IMR-90 (cell line): Measurements from ENCODE around the gene PDS5B.

Experiments used
- BHLHE40 ChIP-seq: fragments of 150-350 bp; IDR thresholded peaks from 2 replicates; pipeline ENCODE4 v1.6.1; 2016; ENCODE audit warnings: mild to moderate bottlenecking, low read depth, low read length
- CEBPB ChIP-seq: IDR thresholded peaks from 2 replicates; pipeline ENCODE4 v1.6.1; 2012; ENCODE audit warnings: low read depth, low read length, improper control_type of control experiment
- FOS ChIP-seq: fragments of 150-350 bp; IDR thresholded peaks from 2 replicates; pipeline ENCODE4 v1.6.1; 2016; ENCODE audit warnings: low read depth, low read length
- MAFK ChIP-seq: IDR thresholded peaks from 2 replicates; pipeline ENCODE4 v1.6.1; 2012; ENCODE audit warnings: low read depth, low read length, improper control_type of control experiment
- MAZ ChIP-seq: IDR thresholded peaks from 2 replicates; pipeline ENCODE4 v1.6.1; 2012; ENCODE audit warnings: low read depth, mild to moderate bottlenecking, low read length, improper control_type of control experiment, moderate library complexity, borderline replicate concordance
- MXI1 ChIP-seq: IDR thresholded peaks from 2 replicates; pipeline ENCODE4 v1.6.1; 2012; ENCODE audit warnings: low read depth, mild to moderate bottlenecking, low read length, moderate library complexity, borderline replicate concordance
- NFE2L2 ChIP-seq: fragments of 150-350 bp; IDR thresholded peaks from 2 replicates; pipeline ENCODE4 v1.6.1; 2016; ENCODE audit warnings: low read depth, mild to moderate bottlenecking, low read length
- POLR2A ChIP-seq: IDR thresholded peaks from 2 replicates; pipeline ENCODE4 v1.6.1; 2012; ENCODE audit warnings: mild to moderate bottlenecking, low read depth, low read length
- RAD21 ChIP-seq: IDR thresholded peaks from 2 replicates; pipeline ENCODE4 v1.6.1; 2012; ENCODE audit warnings: low read length, improper control_type of control experiment
- RFX5 ChIP-seq: IDR thresholded peaks from 2 replicates; pipeline ENCODE4 v1.8.0; 2012; ENCODE audit warnings: low read depth, mild to moderate bottlenecking, low read length, moderate library complexity
- SMC3 ChIP-seq: fragments of 150-350 bp; IDR thresholded peaks from 2 replicates; pipeline ENCODE4 v1.6.1; 2016; ENCODE audit warnings: low read depth, mild to moderate bottlenecking, antibody characterized with exemption, low read length, moderate library complexity
- TF ChIP-seq, protein P1 (sequence below): conservative IDR thresholded peaks from 2 replicates; pipeline ENCODE4 v1.5.1; 2012; ENCODE audit warnings: mild to moderate bottlenecking, low read depth, low read length, improper control_type of control experiment
- TF ChIP-seq, protein P2 (sequence below): fragments of 150-350 bp; IDR thresholded peaks from 2 replicates; pipeline ENCODE4 v1.6.1; 2016; ENCODE audit warnings: low read depth, mild to moderate bottlenecking, low read length, moderate library complexity, borderline replicate concordance
- TF ChIP-seq, protein P3 (sequence below): fragments of 150-350 bp; IDR thresholded peaks from 2 replicates; pipeline ENCODE4 v1.6.1; 2017; ENCODE audit warnings: mild to moderate bottlenecking, antibody characterized with exemption, low read length, low read depth

DNA sequence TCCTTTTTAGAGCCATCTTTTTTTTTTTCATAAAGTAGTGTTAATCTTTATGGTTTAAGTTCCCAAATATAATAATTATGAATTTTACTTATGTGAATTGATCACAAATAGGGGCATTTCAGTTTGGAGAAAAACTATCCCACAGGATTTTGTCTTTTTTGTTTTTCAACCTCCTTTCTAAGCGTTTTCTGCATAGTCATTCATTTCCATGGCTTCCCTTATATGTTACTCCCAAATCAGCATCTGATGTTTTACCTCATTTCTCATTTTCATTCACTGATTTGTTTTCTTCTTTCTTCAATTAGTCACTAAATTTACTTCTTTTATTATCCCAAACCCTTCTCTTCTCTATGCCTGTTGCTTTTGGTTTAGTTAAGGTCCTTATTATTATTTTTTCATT lies 24.7 kb downstream of the PDS5B start:
- no peak for TF ChIP-seq POLR2A
- TF ChIP-seq, protein P1, sequence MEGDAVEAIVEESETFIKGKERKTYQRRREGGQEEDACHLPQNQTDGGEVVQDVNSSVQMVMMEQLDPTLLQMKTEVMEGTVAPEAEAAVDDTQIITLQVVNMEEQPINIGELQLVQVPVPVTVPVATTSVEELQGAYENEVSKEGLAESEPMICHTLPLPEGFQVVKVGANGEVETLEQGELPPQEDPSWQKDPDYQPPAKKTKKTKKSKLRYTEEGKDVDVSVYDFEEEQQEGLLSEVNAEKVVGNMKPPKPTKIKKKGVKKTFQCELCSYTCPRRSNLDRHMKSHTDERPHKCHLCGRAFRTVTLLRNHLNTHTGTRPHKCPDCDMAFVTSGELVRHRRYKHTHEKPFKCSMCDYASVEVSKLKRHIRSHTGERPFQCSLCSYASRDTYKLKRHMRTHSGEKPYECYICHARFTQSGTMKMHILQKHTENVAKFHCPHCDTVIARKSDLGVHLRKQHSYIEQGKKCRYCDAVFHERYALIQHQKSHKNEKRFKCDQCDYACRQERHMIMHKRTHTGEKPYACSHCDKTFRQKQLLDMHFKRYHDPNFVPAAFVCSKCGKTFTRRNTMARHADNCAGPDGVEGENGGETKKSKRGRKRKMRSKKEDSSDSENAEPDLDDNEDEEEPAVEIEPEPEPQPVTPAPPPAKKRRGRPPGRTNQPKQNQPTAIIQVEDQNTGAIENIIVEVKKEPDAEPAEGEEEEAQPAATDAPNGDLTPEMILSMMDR, result no peak
- TF ChIP-seq NFE2L2, result peak; percentile 36; the same call in 1 of the 2 replicates
- no peak for TF ChIP-seq RAD21
- no peak for TF ChIP-seq RFX5
- TF ChIP-seq, protein P2, sequence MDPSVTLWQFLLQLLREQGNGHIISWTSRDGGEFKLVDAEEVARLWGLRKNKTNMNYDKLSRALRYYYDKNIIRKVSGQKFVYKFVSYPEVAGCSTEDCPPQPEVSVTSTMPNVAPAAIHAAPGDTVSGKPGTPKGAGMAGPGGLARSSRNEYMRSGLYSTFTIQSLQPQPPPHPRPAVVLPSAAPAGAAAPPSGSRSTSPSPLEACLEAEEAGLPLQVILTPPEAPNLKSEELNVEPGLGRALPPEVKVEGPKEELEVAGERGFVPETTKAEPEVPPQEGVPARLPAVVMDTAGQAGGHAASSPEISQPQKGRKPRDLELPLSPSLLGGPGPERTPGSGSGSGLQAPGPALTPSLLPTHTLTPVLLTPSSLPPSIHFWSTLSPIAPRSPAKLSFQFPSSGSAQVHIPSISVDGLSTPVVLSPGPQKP, result no peak
- TF ChIP-seq SMC3, result no peak
- TF ChIP-seq MAFK, result no peak
- TF ChIP-seq FOS, result no peak
- TF ChIP-seq CEBPB, result no peak
- TF ChIP-seq MXI1, result no peak
- no peak for TF ChIP-seq MAZ
- TF ChIP-seq, protein P3, sequence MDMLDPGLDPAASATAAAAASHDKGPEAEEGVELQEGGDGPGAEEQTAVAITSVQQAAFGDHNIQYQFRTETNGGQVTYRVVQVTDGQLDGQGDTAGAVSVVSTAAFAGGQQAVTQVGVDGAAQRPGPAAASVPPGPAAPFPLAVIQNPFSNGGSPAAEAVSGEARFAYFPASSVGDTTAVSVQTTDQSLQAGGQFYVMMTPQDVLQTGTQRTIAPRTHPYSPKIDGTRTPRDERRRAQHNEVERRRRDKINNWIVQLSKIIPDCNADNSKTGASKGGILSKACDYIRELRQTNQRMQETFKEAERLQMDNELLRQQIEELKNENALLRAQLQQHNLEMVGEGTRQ, result no peak
- TF ChIP-seq BHLHE40, result no peak
